ENCODE data around the gene CCSER2. TPM values are rescaled to one million over a fixed set of nuclear protein-coding genes. Genes with fewer than 3 reads are reported as not detected.

The CCSER2 gene
- total and polyA plus RNA-seq, 8 donors, result 7.0 to 87.9 (median 27.1) TPM

GRCh38 chr10:84334811-84335210, 6.4 kb downstream of the CCSER2 start:
- Histone ChIP-seq H3K27ac (no peak overlapping the region), H3K9me3 (no peaks in the 10 kb centered on the region), H3K36me3 (no peaks in the 10 kb centered on the region), H3K27me3 (no peaks in the 10 kb centered on the region), H3K4me3 (no peak overlapping the region), H3K4me1 (peaks cover 20 to 71% (median 47%) of the 10 kb centered on the region in 4 donors)
- intact Hi-C loops (cut with DNase I; ENCODE audit: low total_unique reads), result no loop called here
- WGBS, 5 donors, result 67 to 91% (median 86%) methylated on average over 2 of the region's 2 CpGs
- TF ChIP-seq POLR2AphosphoS5 (IDR thresholded peaks at IDR 0.05) (no peak), EP300 (IDR thresholded peaks at IDR 0.05) (no peak), POLR2A (IDR thresholded peaks at IDR 0.05) (no peak)
- TF ChIP-seq, protein P1, sequence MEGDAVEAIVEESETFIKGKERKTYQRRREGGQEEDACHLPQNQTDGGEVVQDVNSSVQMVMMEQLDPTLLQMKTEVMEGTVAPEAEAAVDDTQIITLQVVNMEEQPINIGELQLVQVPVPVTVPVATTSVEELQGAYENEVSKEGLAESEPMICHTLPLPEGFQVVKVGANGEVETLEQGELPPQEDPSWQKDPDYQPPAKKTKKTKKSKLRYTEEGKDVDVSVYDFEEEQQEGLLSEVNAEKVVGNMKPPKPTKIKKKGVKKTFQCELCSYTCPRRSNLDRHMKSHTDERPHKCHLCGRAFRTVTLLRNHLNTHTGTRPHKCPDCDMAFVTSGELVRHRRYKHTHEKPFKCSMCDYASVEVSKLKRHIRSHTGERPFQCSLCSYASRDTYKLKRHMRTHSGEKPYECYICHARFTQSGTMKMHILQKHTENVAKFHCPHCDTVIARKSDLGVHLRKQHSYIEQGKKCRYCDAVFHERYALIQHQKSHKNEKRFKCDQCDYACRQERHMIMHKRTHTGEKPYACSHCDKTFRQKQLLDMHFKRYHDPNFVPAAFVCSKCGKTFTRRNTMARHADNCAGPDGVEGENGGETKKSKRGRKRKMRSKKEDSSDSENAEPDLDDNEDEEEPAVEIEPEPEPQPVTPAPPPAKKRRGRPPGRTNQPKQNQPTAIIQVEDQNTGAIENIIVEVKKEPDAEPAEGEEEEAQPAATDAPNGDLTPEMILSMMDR (IDR thresholded peaks at IDR 0.05), result no peak
- DNase-seq, result no peak

DNA sequence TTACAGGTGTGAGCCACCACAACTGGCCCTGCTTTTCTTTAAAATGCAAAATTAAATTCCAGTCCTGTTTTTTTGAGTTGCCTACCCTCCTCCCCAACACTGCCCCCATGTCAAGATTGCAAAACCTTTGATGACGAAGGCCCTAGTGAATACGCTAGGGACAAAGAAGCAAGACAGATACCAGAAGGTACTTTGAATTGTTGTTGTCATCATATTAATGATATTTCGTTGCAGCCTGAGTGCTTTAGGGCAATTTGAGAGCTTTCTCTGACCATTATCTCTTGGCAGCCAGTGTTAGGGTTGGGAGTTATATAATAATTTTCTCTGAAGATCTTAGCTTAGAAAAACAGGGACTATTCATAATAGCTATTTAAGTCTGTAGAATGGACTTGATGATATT, 7.1 kb downstream of the CCSER2 start:
- H3K4me1 ChIP-seq, result peaks cover 13 to 64% (median 42%) of the 10 kb centered on the region in 4 donors
- no peak overlapping the region for H3K27ac ChIP-seq
- no peaks in the 10 kb centered on the region for H3K27me3 ChIP-seq
- H3K36me3 ChIP-seq, result no peaks in the 10 kb centered on the region
- no peak for TF ChIP-seq POLR2A (IDR thresholded peaks at IDR 0.05)
- TF ChIP-seq POLR2AphosphoS5 (IDR thresholded peaks at IDR 0.05), result no peak
- no peak for TF ChIP-seq EP300 (IDR thresholded peaks at IDR 0.05)
- TF ChIP-seq, protein P1 (IDR thresholded peaks at IDR 0.05), result no peak
- intact Hi-C loops (cut with DNase I; ENCODE audit: low total_unique reads), result no loop called here
- 66 to 92% (median 84%) methylated on average over 3 of the region's 3 CpGs for WGBS, 5 donors
- no peaks in the 10 kb centered on the region for H3K9me3 ChIP-seq
- no peak for DNase-seq
- no peak overlapping the region for H3K4me3 ChIP-seq

DNA sequence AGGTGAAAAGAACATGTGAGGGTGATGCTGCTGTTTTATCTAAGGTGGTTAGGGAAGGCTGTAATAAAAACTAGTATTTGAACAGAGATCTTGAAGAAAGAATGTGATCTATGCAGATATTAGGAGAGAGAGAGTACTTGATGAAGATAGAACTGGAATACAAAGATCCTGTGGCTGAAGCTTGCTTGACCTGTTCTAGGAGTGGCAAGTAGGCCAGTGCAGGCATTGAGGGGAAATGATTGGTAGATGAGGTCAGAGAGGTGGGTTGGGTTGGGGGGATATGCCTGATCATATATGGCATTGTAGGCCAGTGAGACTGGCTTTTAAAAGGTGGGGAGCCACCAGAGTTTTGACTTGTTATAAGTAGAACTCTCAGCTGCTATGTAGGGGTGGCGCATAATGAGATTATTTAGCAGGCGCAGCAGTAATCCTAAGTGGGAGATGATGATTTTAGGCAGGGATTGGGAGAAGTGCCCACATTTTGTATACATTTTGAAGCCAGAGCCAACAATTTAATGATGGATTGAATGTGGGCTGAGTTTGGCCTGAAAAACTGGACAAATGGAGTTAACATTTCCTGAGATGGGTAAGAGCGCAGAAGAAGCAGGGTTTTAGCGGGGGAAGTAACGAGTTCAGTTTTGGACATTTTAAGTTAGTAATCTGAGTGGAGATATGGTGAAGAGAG, 8.2 kb downstream of the CCSER2 start:
- Histone ChIP-seq H3K27ac (no peak overlapping the region), H3K4me1 (peaks cover 11 to 53% (median 35%) of the 10 kb centered on the region in 4 donors), H3K27me3 (no peaks in the 10 kb centered on the region), H3K36me3 (no peaks in the 10 kb centered on the region), H3K9me3 (no peaks in the 10 kb centered on the region), H3K4me3 (no peak overlapping the region)
- peak in 1 of 2 donors; percentile 41 for DNase-seq
- intact Hi-C loops (cut with DNase I; ENCODE audit: low total_unique reads), result no loop called here
- WGBS, 5 donors, result 80 to 94% (median 89%) methylated on average over 5 of the region's 5 CpGs
- TF ChIP-seq EP300 (IDR thresholded peaks at IDR 0.05), result no peak
- no peak for TF ChIP-seq POLR2A (IDR thresholded peaks at IDR 0.05)
- TF ChIP-seq, protein P1 (IDR thresholded peaks at IDR 0.05), result no peak
- TF ChIP-seq POLR2AphosphoS5 (IDR thresholded peaks at IDR 0.05), result no peak

DNA sequence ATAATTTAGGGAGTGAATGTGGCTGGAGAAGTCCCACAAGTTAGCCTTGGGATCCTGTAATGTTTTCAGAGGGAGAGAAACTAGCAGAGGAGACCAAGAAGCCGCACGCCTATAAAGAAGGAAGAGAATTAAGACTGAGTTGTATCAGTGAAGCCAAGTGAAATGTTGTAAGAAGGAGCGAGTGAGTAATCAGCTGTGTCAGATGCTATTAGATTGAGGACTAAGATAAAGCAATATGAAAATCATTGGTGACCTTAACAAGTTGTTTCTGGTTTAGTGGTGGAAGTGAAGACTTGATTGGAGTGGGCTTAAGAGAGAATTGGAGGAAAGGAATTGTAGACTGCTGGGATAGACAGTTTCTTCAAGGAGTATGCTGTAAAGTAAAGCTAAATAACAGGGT, 8.8 kb downstream of the CCSER2 start:
- H3K4me3 ChIP-seq, result no peak overlapping the region
- 73 to 83% (median 76%) methylated on average over 3 of the region's 3 CpGs for WGBS, 5 donors
- no peaks in the 10 kb centered on the region for H3K9me3 ChIP-seq
- intact Hi-C loops (cut with DNase I; ENCODE audit: low total_unique reads), result no loop called here
- no peaks in the 10 kb centered on the region for H3K36me3 ChIP-seq
- TF ChIP-seq, protein P1 (IDR thresholded peaks at IDR 0.05), result no peak
- no peak for TF ChIP-seq POLR2A (IDR thresholded peaks at IDR 0.05)
- no peak for TF ChIP-seq EP300 (IDR thresholded peaks at IDR 0.05)
- no peak for TF ChIP-seq POLR2AphosphoS5 (IDR thresholded peaks at IDR 0.05)
- H3K27me3 ChIP-seq, result no peaks in the 10 kb centered on the region
- peaks cover 11 to 53% (median 33%) of the 10 kb centered on the region in 4 donors for H3K4me1 ChIP-seq
- H3K27ac ChIP-seq, result no peak overlapping the region
- DNase-seq, result no peak
